Measurements from ENCODE around the gene PRDM2.

Gene PRDM2

DNA sequence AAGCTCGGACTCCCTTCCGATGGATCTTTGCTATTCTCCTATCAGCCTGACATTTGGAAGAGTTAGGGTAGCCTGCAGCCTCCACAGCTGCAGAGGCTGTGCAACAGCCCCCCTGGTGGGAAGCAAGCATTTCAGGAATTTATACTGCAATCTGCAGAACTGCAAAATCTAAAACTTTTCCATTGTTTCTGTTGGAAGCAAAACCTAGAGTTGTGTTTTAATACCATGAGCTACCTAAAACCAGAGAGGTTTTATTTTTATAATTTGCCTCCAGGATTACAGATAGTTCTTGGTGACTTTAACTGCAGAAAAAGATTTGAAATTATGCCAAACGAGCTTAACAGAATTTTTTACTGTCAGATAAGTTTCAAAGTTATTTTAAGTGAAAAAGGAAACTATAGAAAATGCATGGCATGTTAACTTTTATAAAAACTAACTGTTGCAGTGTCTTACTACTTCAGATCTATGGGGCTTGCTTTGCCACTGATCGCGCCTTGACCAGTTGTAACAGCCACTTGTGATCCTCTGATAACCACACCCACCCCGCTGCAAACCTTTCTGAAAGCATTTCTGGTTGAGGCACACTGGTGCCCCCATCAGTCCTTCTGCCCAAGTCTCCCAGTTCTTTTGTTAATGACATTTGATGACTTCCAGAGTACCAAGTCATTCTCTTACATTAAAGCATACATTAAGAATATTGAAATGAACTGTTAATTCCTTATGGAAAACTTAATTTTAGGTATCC lies 64.8 kb downstream of the PRDM2 start:
- Histone ChIP-seq H2AFZ (ENCODE audit: low read length) (no peak overlapping the region), H3K4me1 (ENCODE audit: low read length) (peaks cover 5% of the 10 kb centered on the region; the same call in 1 of the 2 replicates), H3K27ac (ENCODE audit: low read length) (no peak overlapping the region), H3K9me2 (replicated peaks; ENCODE audit: insufficient read depth, low read length) (no peaks in the 10 kb centered on the region), H3K79me2 (ENCODE audit: low read length) (peaks cover 100% of the 10 kb centered on the region), H3F3A (ENCODE audit: insufficient read depth, low read length) (no peaks in the 10 kb centered on the region), H3K4me3 (ENCODE audit: low read length) (no peak overlapping the region), H3K9me3 (replicated peaks; ENCODE audit: insufficient read depth, low read length) (no peaks in the 10 kb centered on the region), H3K27me3 (replicated peaks; ENCODE audit: insufficient read depth, low read length) (no peaks in the 10 kb centered on the region), H3K9ac (ENCODE audit: low read length) (no peak overlapping the region), H3K36me3 (replicated peaks; ENCODE audit: insufficient read depth, low read length) (no peaks in the 10 kb centered on the region), H3K4me2 (ENCODE audit: low read depth, low read length) (no peak overlapping the region), H4K20me1 (ENCODE audit: insufficient read depth, low read length) (peaks cover 74% of the 10 kb centered on the region)
- TF ChIP-seq CTCF (IDR thresholded peaks at IDR 0.05; ENCODE audit: low read length) (no peak), EZH2phosphoT487 (IDR thresholded peaks at IDR 0.05; ENCODE audit: low read length) (no peak), EZH2 (optimal IDR thresholded peaks at IDR 0.05; ENCODE audit: low read depth, low read length) (no peak)
- no peak for DNase-seq

- Histone ChIP-seq H3K9me3 (replicated peaks; ENCODE audit: insufficient read depth, low read length) (no peaks in the 10 kb centered on the region), H3F3A (ENCODE audit: insufficient read depth, low read length) (no peaks in the 10 kb centered on the region), H3K9me2 (replicated peaks; ENCODE audit: insufficient read depth, low read length) (no peaks in the 10 kb centered on the region), H3K4me1 (ENCODE audit: low read length) (peaks cover 5% of the 10 kb centered on the region; the same call in 1 of the 2 replicates), H3K4me2 (ENCODE audit: low read depth, low read length) (no peak overlapping the region), H3K9ac (ENCODE audit: low read length) (no peak overlapping the region), H2AFZ (ENCODE audit: low read length) (no peak overlapping the region), H3K79me2 (ENCODE audit: low read length) (peaks cover 100% of the 10 kb centered on the region), H3K27ac (ENCODE audit: low read length) (no peak overlapping the region), H4K20me1 (ENCODE audit: insufficient read depth, low read length) (peaks cover 66% of the 10 kb centered on the region), H3K27me3 (replicated peaks; ENCODE audit: insufficient read depth, low read length) (no peaks in the 10 kb centered on the region), H3K36me3 (replicated peaks; ENCODE audit: insufficient read depth, low read length) (no peaks in the 10 kb centered on the region), H3K4me3 (ENCODE audit: low read length) (no peak overlapping the region)
- TF ChIP-seq EZH2 (optimal IDR thresholded peaks at IDR 0.05; ENCODE audit: low read depth, low read length) = no peak
- TF ChIP-seq EZH2phosphoT487 (IDR thresholded peaks at IDR 0.05; ENCODE audit: low read length) = no peak
- no peak for TF ChIP-seq CTCF (IDR thresholded peaks at IDR 0.05; ENCODE audit: low read length)
- no peak for DNase-seq
Observed at GRCh38 chr1:13766592-13767564, 66.9 kb downstream of the PRDM2 start.

DNA sequence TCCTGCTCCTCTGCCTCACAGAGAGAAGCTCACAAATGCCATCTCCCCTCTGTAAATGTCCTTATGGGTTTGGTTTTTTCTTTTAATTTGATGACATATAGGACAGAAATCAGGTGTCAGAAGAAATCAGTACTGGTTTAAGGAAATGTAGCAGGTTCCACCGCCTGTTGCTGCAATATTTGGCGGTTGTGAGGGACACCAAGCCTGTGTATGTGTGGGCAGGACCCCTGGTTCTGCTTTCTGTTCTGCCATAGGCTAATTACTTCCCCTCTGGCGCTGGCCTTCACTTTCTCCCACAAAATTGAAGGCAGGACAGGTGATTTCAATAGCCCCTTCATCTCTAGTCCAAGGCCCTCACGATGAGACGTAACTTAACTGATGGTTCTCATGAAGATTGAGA lies 69.2 kb downstream of the PRDM2 start:
- Histone ChIP-seq H3K79me2 (ENCODE audit: low read length) (peaks cover 100% of the 10 kb centered on the region), H3K27ac (ENCODE audit: low read length) (no peak overlapping the region), H2AFZ (ENCODE audit: low read length) (no peak overlapping the region), H3K36me3 (replicated peaks; ENCODE audit: insufficient read depth, low read length) (0 out of 2 replicates have a peak, but pooled peaks cover 5% of the 10 kb centered on the region), H3K9me3 (replicated peaks; ENCODE audit: insufficient read depth, low read length) (no peaks in the 10 kb centered on the region), H3K9ac (ENCODE audit: low read length) (no peak overlapping the region), H3K4me2 (ENCODE audit: low read depth, low read length) (no peak overlapping the region), H3K4me3 (ENCODE audit: low read length) (no peak overlapping the region), H3K27me3 (replicated peaks; ENCODE audit: insufficient read depth, low read length) (no peaks in the 10 kb centered on the region), H3K4me1 (ENCODE audit: low read length) (no peaks in the 10 kb centered on the region), H4K20me1 (ENCODE audit: insufficient read depth, low read length) (peaks cover 47% of the 10 kb centered on the region), H3F3A (ENCODE audit: insufficient read depth, low read length) (no peaks in the 10 kb centered on the region), H3K9me2 (replicated peaks; ENCODE audit: insufficient read depth, low read length) (no peaks in the 10 kb centered on the region)
- no peak for DNase-seq
- TF ChIP-seq EZH2 (optimal IDR thresholded peaks at IDR 0.05; ENCODE audit: low read depth, low read length) (no peak), EZH2phosphoT487 (IDR thresholded peaks at IDR 0.05; ENCODE audit: low read length) (no peak), CTCF (IDR thresholded peaks at IDR 0.05; ENCODE audit: low read length) (no peak)
